ENCODE data around the gene THSD8.

THSD8 gene

GRCh38 chr19:12847159-12848139 is 45.6 kb downstream of the THSD8 start:
- DNase-seq, result peak in 50 of 51 donors; percentile 8 to 93 (median 68)
